HG03095 (cell line): ENCODE data around the gene RFX7.
A peak's percentile ranks its signal among the peaks of the same experiment; 100 is the strongest.
"Not testable (repeated sequence)": the region's sequence is repeated elsewhere in the genome, so short reads cannot be mapped to it uniquely, and the experiment has no call there.

Experiments
- ATAC-seq: cut with Tn5 transposase; IDR thresholded peaks from one replicate; pipeline ENCODE4 v1.9.1; 2021; ENCODE audit warnings: moderate library complexity; ENCODE audit not compliant: unreplicated experiment

RFX7 gene

GRCh38 chr15:56207711-56208110 lies 36.0 kb downstream of the RFX7 start:
- ATAC-seq = no peak

- peak; percentile 58 for ATAC-seq
Observed at GRCh38 chr15:56207092-56207491, 36.6 kb downstream of the RFX7 start.

- ATAC-seq = no peak
Observed at GRCh38 chr15:56205061-56205876, 38.4 kb downstream of the RFX7 start.

GRCh38 chr15:56203312-56203922 lies 40.3 kb downstream of the RFX7 start:
- ATAC-seq = not testable (repeated sequence)

- no peak for ATAC-seq
Observed at GRCh38 chr15:56202701-56203100, 41.0 kb downstream of the RFX7 start.

- ATAC-seq = no peak
Observed at GRCh38 chr15:56199038-56199437, 44.6 kb downstream of the RFX7 start.

- no peak for ATAC-seq
Observed at GRCh38 chr15:56194035-56194434, 49.6 kb downstream of the RFX7 start.

GRCh38 chr15:56192659-56193442 lies 50.8 kb downstream of the RFX7 start:
- no peak for ATAC-seq

GRCh38 chr15:56187665-56188064 lies 56.0 kb downstream of the RFX7 start:
- ATAC-seq = no peak

- ATAC-seq = no peak
Observed at GRCh38 chr15:56185980-56186379, 57.7 kb downstream of the RFX7 start.

GRCh38 chr15:56184516-56184915 lies 59.2 kb downstream of the RFX7 start:
- no peak for ATAC-seq

- no peak for ATAC-seq
Observed at GRCh38 chr15:56180851-56181250, 62.8 kb downstream of the RFX7 start.

GRCh38 chr15:56176996-56177395 lies 66.7 kb downstream of the RFX7 start:
- no peak for ATAC-seq

- ATAC-seq = no peak
Observed at GRCh38 chr15:56175788-56176187, 67.9 kb downstream of the RFX7 start.

GRCh38 chr15:56174649-56175048 lies 69.0 kb downstream of the RFX7 start:
- ATAC-seq = no peak

GRCh38 chr15:56168394-56168793 lies 75.3 kb downstream of the RFX7 start:
- ATAC-seq = no peak

GRCh38 chr15:56165234-56165633 lies 78.4 kb downstream of the RFX7 start:
- ATAC-seq = no peak

GRCh38 chr15:56160966-56161365 lies 82.7 kb downstream of the RFX7 start:
- ATAC-seq = no peak

- ATAC-seq = no peak
Observed at GRCh38 chr15:56156877-56157276, 86.8 kb downstream of the RFX7 start.

GRCh38 chr15:56155278-56155677 lies 88.4 kb downstream of the RFX7 start:
- ATAC-seq = not testable (repeated sequence)

GRCh38 chr15:56154768-56155167 lies 88.9 kb downstream of the RFX7 start:
- ATAC-seq = not testable (repeated sequence)

- ATAC-seq = no peak
Observed at GRCh38 chr15:56150204-56150603, 93.5 kb downstream of the RFX7 start.
